Uterus (tissue), 2 donors: Measurements from ENCODE around the gene MECP2.

Experiments used
- CTCF ChIP-seq, 4 experiments: fragments of 200-600 bp in 2 of 4; fragments of 450-650 bp in 2 of 4; sonication (generic) in 2 of 4; IDR thresholded peaks; one replicate each; pipeline ENCODE4 v1.5.1; 2016 to 2019; ENCODE audit warnings: antibody characterized with exemption in 4 of 4, mild to moderate bottlenecking in 2 of 4, moderate library complexity in 1 of 4
- POLR2A ChIP-seq, 2 donors: fragments of 450-650 bp; IDR thresholded peaks; one replicate each; pipeline ENCODE4 v1.6.1; 2016; ENCODE audit warnings: antibody characterized with exemption in 2 of 2, mild to moderate bottlenecking in 1 of 2, moderate library complexity in 1 of 2

GRCh38 chrX:154025230-154025629 is 72.3 kb downstream of the MECP2 start:
- TF ChIP-seq CTCF (IDR thresholded peaks at IDR 0.05) (no peak), POLR2A (IDR thresholded peaks at IDR 0.05) (no peak)
